Endothelial cell of umbilical vein (primary cell): ENCODE measurements around the gene ALDH1A2. TPM values are rescaled to one million over a fixed set of nuclear protein-coding genes. Genes with fewer than 3 reads are reported as not detected.

ENCODE experiments used
- BruUV-seq: library from RNA; stranded (reverse); fragments of 400-500 nt; replicated peaks from 2 replicates; lab custom pipeline; 2021; lab: Mats Ljungman, UMichigan
- CTCF ChIA-PET: fragments of 300-600, 350-600 bp; sonication (Branson Sonifier 250); formaldehyde crosslinking; loops from one replicate; lab custom pipeline; 2021; ENCODE audit warnings: antibody characterized with exemption, inconsistent platforms; lab: Charles Lee
- POLR2A ChIA-PET: fragments of 300-600, 350-600 bp; sonication (Branson Sonifier 250); formaldehyde crosslinking; loops from one replicate; lab custom pipeline; 2021; ENCODE audit warnings: antibody characterized with exemption, inconsistent platforms; lab: Charles Lee
- DNase-seq: peaks from one replicate; pipeline ENCODE4 v3.0.0-alpha.2; 2011; ENCODE audit warnings: low read depth, low spot score
- FAIRE-seq: peaks from 2 replicates; lab custom pipeline; 2011; peaks lifted over from hg19 to GRCh38; lab: Jason Lieb, UNC
- H2AFZ ChIP-seq: 2 replicates; pipeline ENCODE4 v1.6.0; 2012; ENCODE audit warnings: low read depth, low read length, control low read depth, inconsistent platforms
- H3K27ac ChIP-seq: 2 replicates; pipeline ENCODE4 v1.5.1; 2011; ENCODE audit warnings: low read depth, mild to moderate bottlenecking, control low read depth, low read length, moderate library complexity; ENCODE audit not compliant: insufficient read depth
- H3K27me3 ChIP-seq, 2 experiments: 2 replicates each; pipeline versions ENCODE4 v1.6.0 to v1.6.1; 2011; ENCODE audit warnings: low read length in 2 of 2, mixed read lengths in 1 of 2; ENCODE audit not compliant: control insufficient read depth in 2 of 2, insufficient read depth in 2 of 2
- H3K36me3 ChIP-seq, 2 experiments: 2 replicates in 1 of 2; 3 replicates in 1 of 2; pipeline ENCODE4 v1.5.1; 2011; ENCODE audit warnings: low read length in 2 of 2, mild to moderate bottlenecking in 1 of 2, moderate library complexity in 1 of 2; ENCODE audit not compliant: control insufficient read depth in 2 of 2, insufficient read depth in 2 of 2; ENCODE audit errors: extremely low read depth in 1 of 2
- H3K4me1 ChIP-seq: 3 replicates; pipeline ENCODE4 v1.5.1; 2011; ENCODE audit warnings: mild to moderate bottlenecking, low read length; ENCODE audit not compliant: control insufficient read depth, insufficient read depth; ENCODE audit errors: extremely low read depth
- H3K4me2 ChIP-seq: 2 replicates; pipeline ENCODE4 v1.6.1; 2011; ENCODE audit warnings: low read length, control low read depth, mixed read lengths; ENCODE audit not compliant: insufficient read depth
- H3K4me3 ChIP-seq, 3 experiments: fragments of 200-600 bp in 1 of 3; sonication (generic), shearing (Covaris generic) in 1 of 3; replicated peaks in 1 of 3; 2 replicates each; pipeline ENCODE4 v1.5.1; 2011 to 2016; ENCODE audit warnings: control low read depth in 3 of 3, low read length in 3 of 3, mild to moderate bottlenecking in 2 of 3, inconsistent platforms in 1 of 3, low read depth in 1 of 3, moderate library complexity in 1 of 3; ENCODE audit not compliant: insufficient read depth in 1 of 3
- H3K79me2 ChIP-seq: 2 replicates; pipeline ENCODE4 v1.6.0; 2012; ENCODE audit warnings: low read length, inconsistent platforms; ENCODE audit not compliant: control insufficient read depth, insufficient read depth
- H3K9ac ChIP-seq: replicated peaks from 2 replicates; pipeline ENCODE3; 2011; ENCODE audit warnings: low read length, control low read depth; ENCODE audit not compliant: insufficient read depth; ENCODE audit errors: extremely low read depth
- H3K9me1 ChIP-seq: replicated peaks from 3 replicates; pipeline ENCODE4 v1.6.0; 2011; ENCODE audit warnings: mild to moderate bottlenecking, low read length; ENCODE audit not compliant: control insufficient read depth, insufficient read depth; ENCODE audit errors: extremely low read depth
- H3K9me3 ChIP-seq: replicated peaks from 2 replicates; pipeline ENCODE4 v1.5.1; 2012; ENCODE audit warnings: low read length, inconsistent platforms; ENCODE audit not compliant: control insufficient read depth, insufficient read depth
- H4K20me1 ChIP-seq: replicated peaks from 2 replicates; pipeline ENCODE3; 2011; ENCODE audit warnings: mild to moderate bottlenecking, low read length; ENCODE audit not compliant: control insufficient read depth, insufficient read depth; ENCODE audit errors: extremely low read depth
- EZH2 ChIP-seq: IDR thresholded peaks from 2 replicates; pipeline ENCODE4 v1.6.1; 2012; ENCODE audit warnings: borderline replicate concordance, low read depth, mild to moderate bottlenecking, moderate library complexity, low read length, inconsistent platforms; ENCODE audit not compliant: severe bottlenecking
- FOS ChIP-seq: IDR thresholded peaks from 2 replicates; pipeline ENCODE4 v1.6.1; 2011; ENCODE audit warnings: mild to moderate bottlenecking, low read length, moderate library complexity, borderline replicate concordance; ENCODE audit not compliant: insufficient read depth
- GATA2 ChIP-seq: IDR thresholded peaks from 2 replicates; pipeline ENCODE4 v1.7.0; 2011; ENCODE audit warnings: low read depth, mild to moderate bottlenecking, moderate library complexity, mixed read lengths, low read length; ENCODE audit not compliant: insufficient read length, insufficient read depth
- JUN ChIP-seq: IDR thresholded peaks from 2 replicates; pipeline ENCODE4 v1.6.1; 2011; ENCODE audit warnings: borderline replicate concordance, low read depth; ENCODE audit not compliant: insufficient read length, insufficient read depth
- MYC ChIP-seq: IDR thresholded peaks from one replicate; pipeline ENCODE4 v1.6.1; 2011; ENCODE audit warnings: mild to moderate bottlenecking, low read depth, low read length
- POLR2A ChIP-seq: IDR thresholded peaks from 2 replicates; pipeline ENCODE4 v1.6.1; 2012; ENCODE audit warnings: low read depth, mild to moderate bottlenecking, control low read depth, low read length
- POLR2AphosphoS5 ChIP-seq: IDR thresholded peaks from 2 replicates; pipeline ENCODE4 v1.6.1; 2012; ENCODE audit warnings: low read depth, mild to moderate bottlenecking, control low read depth, low read length, moderate library complexity; ENCODE audit not compliant: insufficient read depth
- dilution Hi-C: fragments of 300-500 bp; cut with MboI; formaldehyde crosslinking; loops from one replicate; pipeline ENCODE4 v1.15.0; 2019; ENCODE audit warnings: low sequenced_read_pairs; ENCODE audit not compliant: extremely low pct_ligation_motif_present
- intact Hi-C: fragments of 100-400 bp; cut with micrococcal nuclease; formaldehyde crosslinking; loops from one replicate; pipeline ENCODE4 v1.10.0; 2022
- polyA plus RNA-seq, 4 experiments: library from polyadenylated mRNA; depleted of rRNA in 3 of 4; stranded (reverse) in 3 of 4; unstranded in 1 of 4; fragments of >200 nt; gene quantifications; 2 replicates each; pipeline versions ENCODE4 v1.2.1 to v1.2.3, GENCODE V29; 2011 to 2012; ENCODE audit warnings: missing spikeins in 1 of 4
- total RNA-seq: library from RNA; stranded (reverse); gene quantifications from 2 replicates; pipeline ENCODE4 v1.2.3, GENCODE V29; 2021
- TF ChIP-seq, protein P1 (sequence below): IDR thresholded peaks from 2 replicates; pipeline ENCODE4 v1.6.1; 2011; ENCODE audit not compliant: insufficient read depth, insufficient read length
- TF ChIP-seq, protein P2 (sequence below), 2 donors: IDR thresholded peaks; 1 replicate in 1 of 2; 2 replicates in 1 of 2; pipeline ENCODE4 v1.5.1; 2011; ENCODE audit warnings: low read length in 2 of 2, mild to moderate bottlenecking in 2 of 2, moderate library complexity in 2 of 2, control low read depth in 1 of 2, inconsistent platforms in 1 of 2, low read depth in 1 of 2; ENCODE audit not compliant: insufficient read depth in 1 of 2; ENCODE audit errors: extremely low read depth in 1 of 2

The ALDH1A2 gene
- total and polyA plus RNA-seq, 2 donors (not counting 3 experiments of a cell fraction or from before 2014, with no cell fraction given), result 16.3 to 34.9 TPM

DNA sequence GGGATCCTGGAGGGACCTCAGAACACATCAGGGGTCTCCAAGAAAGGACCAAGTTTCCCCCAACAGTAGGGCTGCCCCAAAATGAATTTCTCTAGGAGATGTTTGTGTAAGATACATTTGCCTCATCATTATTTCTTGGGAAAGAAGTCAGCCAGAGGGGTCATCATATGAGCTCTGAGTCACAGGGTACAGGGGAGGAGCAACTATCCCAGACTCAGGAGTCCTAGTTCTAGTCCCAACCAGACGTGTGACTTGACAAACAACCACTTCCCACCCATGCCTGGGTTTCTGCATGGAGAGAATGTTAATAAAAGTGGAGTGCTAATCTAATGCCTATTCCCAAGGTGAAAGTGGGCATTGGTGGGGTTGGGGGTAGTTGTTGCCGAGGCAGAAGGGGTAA lies 144.1 kb downstream of the ALDH1A2 start:
- no peaks in the 10 kb centered on the region for H3K79me2 ChIP-seq
- no peaks in the 10 kb centered on the region for H3K27me3 ChIP-seq
- DNase-seq, result peak; percentile 18
- TF ChIP-seq FOS (no peak), JUN (no peak), POLR2AphosphoS5 (no peak), GATA2 (no peak), EZH2 (no peak), POLR2A (no peak), MYC (no peak)
- TF ChIP-seq, protein P1, sequence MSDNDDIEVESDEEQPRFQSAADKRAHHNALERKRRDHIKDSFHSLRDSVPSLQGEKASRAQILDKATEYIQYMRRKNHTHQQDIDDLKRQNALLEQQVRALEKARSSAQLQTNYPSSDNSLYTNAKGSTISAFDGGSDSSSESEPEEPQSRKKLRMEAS, result no peak
- TF ChIP-seq, protein P2, sequence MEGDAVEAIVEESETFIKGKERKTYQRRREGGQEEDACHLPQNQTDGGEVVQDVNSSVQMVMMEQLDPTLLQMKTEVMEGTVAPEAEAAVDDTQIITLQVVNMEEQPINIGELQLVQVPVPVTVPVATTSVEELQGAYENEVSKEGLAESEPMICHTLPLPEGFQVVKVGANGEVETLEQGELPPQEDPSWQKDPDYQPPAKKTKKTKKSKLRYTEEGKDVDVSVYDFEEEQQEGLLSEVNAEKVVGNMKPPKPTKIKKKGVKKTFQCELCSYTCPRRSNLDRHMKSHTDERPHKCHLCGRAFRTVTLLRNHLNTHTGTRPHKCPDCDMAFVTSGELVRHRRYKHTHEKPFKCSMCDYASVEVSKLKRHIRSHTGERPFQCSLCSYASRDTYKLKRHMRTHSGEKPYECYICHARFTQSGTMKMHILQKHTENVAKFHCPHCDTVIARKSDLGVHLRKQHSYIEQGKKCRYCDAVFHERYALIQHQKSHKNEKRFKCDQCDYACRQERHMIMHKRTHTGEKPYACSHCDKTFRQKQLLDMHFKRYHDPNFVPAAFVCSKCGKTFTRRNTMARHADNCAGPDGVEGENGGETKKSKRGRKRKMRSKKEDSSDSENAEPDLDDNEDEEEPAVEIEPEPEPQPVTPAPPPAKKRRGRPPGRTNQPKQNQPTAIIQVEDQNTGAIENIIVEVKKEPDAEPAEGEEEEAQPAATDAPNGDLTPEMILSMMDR (IDR thresholded peaks at IDR 0.05; ENCODE audit: extremely low read depth in 1 of 2, insufficient read depth in 1 of 2, low read depth in 1 of 2, low read length in 2 of 2), result no peak
- H2AFZ ChIP-seq, result no peak overlapping the region
- intact Hi-C loops, result loop anchor here (5.0 kb wide), 1 partner anchor 49 kb away; no protein-coding TSS in a partner anchor
- no peak for FAIRE-seq
- no peak overlapping the region for H3K4me2 ChIP-seq
- H4K20me1 ChIP-seq, result no peaks in the 10 kb centered on the region
- dilution Hi-C loops, result no loop called here
- H3K9ac ChIP-seq, result no peak overlapping the region
- peaks cover 39% of the 10 kb centered on the region for H3K4me1 ChIP-seq
- BruUV-seq, result no TSS peak
- POLR2A ChIA-PET, result no interaction called here
- no peaks in the 10 kb centered on the region for H3K9me3 ChIP-seq
- H3K4me3 ChIP-seq, result no peak overlapping the region
- no peak overlapping the region for H3K27ac ChIP-seq
- no peaks in the 10 kb centered on the region for H3K36me3 ChIP-seq
- CTCF ChIA-PET, result interaction anchor here (2.4 to 3.0 kb wide), 4 partner anchors 55 to 170 kb away, joined by 12 to 19 read pairs (median 14); no protein-coding TSS in a partner anchor
- no peaks in the 10 kb centered on the region for H3K9me1 ChIP-seq
